GM12865 (cell line): Measurements from ENCODE around the gene MBNL1.

Experiments
- DNase-seq: peaks from one replicate; pipeline ENCODE4 v3.0.0; 2010; ENCODE audit warnings: low read depth
- H3K4me3 ChIP-seq: 2 replicates; pipeline ENCODE4 v1.5.1; 2011; ENCODE audit warnings: mild to moderate bottlenecking, low read depth, low read length, control low read depth
- TF ChIP-seq, protein P1 (sequence below): IDR thresholded peaks from 2 replicates; pipeline ENCODE4 v1.5.1; 2011; ENCODE audit warnings: low read length, control low read depth, low read depth, inconsistent platforms; ENCODE audit not compliant: insufficient read depth; ENCODE audit errors: missing control alignments

The MBNL1 gene

DNA sequence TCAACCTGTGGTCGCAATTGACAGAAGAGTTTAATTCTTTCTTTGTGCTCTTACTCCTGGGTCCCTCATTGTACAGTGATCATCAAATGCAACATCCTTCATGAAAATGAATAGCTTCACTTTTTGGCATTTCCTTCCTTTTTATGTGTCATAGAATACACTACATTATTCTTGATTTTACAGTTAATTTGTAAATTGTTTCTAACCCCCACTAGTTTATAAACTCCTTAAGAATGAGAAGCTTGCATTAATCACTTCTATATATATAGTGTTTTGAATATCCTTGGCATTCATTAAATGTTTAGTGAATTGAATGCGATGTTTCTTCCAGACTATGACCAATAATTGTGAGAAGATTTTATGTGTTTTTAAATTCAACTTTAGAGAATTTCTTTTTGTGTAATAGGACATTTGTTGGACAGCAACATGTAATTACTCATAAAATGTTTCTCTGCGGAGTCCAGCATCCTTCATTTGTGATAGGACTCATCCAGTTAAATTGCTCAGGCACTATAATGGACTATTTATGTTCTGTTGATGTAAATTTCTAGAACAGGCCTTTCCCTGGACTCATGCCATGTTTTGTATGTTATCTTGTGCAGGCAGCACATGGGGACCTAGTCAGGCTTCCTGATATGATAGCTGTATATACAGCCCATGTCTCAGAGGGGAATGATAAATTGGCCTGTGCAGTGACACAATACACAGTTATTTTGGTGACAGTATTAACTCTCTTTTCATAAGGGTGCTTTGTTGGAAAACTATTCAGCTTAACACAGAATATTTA lies 51.3 kb downstream of the MBNL1 start:
- TF ChIP-seq, protein P1, sequence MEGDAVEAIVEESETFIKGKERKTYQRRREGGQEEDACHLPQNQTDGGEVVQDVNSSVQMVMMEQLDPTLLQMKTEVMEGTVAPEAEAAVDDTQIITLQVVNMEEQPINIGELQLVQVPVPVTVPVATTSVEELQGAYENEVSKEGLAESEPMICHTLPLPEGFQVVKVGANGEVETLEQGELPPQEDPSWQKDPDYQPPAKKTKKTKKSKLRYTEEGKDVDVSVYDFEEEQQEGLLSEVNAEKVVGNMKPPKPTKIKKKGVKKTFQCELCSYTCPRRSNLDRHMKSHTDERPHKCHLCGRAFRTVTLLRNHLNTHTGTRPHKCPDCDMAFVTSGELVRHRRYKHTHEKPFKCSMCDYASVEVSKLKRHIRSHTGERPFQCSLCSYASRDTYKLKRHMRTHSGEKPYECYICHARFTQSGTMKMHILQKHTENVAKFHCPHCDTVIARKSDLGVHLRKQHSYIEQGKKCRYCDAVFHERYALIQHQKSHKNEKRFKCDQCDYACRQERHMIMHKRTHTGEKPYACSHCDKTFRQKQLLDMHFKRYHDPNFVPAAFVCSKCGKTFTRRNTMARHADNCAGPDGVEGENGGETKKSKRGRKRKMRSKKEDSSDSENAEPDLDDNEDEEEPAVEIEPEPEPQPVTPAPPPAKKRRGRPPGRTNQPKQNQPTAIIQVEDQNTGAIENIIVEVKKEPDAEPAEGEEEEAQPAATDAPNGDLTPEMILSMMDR = no peak
- no peak for DNase-seq
- no peak overlapping the region for H3K4me3 ChIP-seq

DNA sequence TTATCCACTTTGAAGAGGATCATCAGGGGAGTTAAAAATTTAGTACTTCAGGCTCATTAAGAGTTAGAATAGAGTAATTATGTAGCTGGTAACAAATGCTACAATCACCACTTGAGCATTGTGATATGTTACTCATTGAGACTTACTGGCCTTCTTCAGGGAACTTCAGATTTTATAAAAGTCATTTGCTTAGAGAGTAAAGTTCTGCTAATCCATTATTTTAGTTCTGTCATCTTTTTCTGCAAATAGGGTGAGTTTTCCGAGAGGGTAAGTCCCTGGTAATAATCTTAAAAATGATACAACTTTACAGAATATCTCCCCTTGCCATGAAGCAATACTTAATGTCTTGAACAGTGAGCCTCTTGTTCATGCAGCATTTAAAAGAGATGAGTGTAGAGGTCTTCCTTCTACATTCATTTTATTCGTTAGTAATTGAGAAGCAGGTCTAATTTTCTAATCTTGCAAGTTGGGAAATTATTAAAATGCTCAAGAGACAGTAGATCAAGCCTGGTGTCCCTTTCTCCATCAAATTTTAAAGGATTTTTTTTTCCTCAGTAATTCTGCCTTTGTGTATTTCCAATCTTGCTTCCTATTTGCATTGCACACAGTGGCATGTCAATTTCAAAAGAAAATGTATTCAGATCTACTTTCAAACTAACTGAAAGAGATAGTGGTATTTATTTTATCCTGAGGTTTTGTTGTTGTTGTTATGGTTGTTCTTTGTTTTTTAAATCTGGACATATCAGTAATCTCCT lies 52.6 kb downstream of the MBNL1 start:
- DNase-seq = no peak
- H3K4me3 ChIP-seq = no peak overlapping the region
- TF ChIP-seq, protein P1 = no peak

DNA sequence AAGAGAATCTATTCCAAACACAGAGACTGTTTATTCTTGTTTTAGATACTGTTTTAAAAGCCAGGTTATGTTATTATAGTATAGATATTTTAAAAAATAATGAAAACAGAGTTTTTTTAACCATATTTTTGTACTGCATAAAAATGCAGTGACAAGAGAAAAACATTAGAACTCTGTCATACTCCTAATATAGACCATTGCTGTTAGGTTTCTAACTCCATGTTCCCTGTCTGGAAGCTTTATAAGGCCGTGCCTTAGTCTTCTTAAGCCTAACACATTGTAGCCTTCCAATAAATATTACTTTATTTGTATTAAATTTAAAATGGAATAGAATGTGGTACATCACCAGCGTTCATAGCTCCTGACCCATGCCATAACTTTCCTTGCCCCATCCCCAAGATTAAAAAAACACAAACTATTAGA lies 53.2 kb downstream of the MBNL1 start:
- no peak overlapping the region for H3K4me3 ChIP-seq
- TF ChIP-seq, protein P1 = no peak
- DNase-seq = no peak

DNA sequence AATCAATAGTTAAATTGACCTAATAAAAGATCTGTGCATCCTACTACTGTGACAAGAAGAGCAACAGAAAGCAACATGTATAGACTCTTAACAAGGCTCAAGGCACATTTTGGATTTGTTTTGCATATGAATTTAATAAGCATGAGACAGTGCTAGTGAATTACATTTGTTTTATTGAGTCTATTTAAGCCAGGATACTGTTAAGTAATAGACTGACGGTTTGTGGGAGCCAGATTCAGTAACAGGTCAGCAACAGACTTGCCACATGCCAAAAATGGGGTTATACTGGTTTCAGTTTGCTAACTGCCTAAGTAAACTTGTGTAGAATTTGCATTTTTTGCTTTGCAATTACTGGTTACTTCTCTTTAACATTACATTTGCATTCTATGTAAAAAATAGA lies 54.0 kb downstream of the MBNL1 start:
- DNase-seq = peak; percentile 81
- peak overlapping the region; percentile 13; the same call in 1 of the 2 replicates for H3K4me3 ChIP-seq
- TF ChIP-seq, protein P1 = no peak

DNA sequence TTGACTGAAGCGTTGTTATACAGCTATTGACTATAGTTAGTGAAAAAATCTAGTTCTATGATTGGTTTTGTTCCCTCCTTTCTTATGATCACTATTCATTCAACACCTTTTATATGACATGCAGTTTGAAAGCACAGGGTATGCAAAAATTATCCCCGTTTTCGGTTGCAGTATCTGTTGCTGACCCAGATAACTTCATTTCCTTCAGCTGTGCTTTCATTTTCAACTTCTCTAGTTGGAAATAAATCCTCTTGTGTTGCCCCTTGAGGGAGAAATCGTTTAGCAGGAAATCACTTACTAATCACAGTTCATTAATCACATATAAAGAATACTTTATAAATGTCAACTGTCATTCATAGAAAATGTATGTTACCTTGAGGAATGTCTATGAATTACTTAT lies 55.1 kb downstream of the MBNL1 start:
- H3K4me3 ChIP-seq = 0 out of 2 replicates have a peak overlapping the region, but pooled peaks have one; percentile 11
- peak; percentile 83 for DNase-seq
- TF ChIP-seq, protein P1 = no peak

DNA sequence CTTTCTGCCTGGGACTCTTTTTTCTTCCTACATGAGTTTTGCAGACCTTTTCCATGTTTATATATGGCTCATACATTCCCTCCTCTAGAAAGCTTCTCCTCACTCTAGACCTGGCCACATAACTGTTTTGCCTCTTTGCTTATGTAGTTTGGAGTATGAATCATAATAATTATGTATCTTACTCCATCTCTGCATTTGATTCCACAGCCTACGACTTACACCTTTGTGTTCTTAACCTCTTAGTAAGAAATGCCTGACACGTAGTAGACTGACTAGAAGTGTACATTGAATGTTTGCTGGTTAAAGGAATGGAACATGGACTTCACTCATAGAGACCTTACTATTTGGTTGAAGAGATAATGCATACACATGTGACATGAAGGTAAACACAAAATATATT lies 56.4 kb downstream of the MBNL1 start:
- TF ChIP-seq, protein P1 = no peak
- DNase-seq = no peak
- H3K4me3 ChIP-seq = no peak overlapping the region
